Measurements from ENCODE around the gene AGBL1. TPM values are rescaled to one million over a fixed set of nuclear protein-coding genes. Genes with fewer than 3 reads are reported as not detected.

Gene AGBL1
- total and polyA plus RNA-seq, 9 donors = under 0.01 to 0.02 TPM; not detected in 7

GRCh38 chr15:86266896-86267484 is 187.3 kb downstream of the AGBL1 start:
- intact Hi-C loops (cut with DNase I) = no loop called here
- H3K27ac ChIP-seq = no peak overlapping the region
- 60 to 72% (median 68%) methylated on average over 6 of the region's 6 CpGs for WGBS, 3 donors

GRCh38 chr15:86267892-86268291 is 188.2 kb downstream of the AGBL1 start:
- Histone ChIP-seq H3K4me3 (no peak overlapping the region), H3K36me3 (no peaks in the 10 kb centered on the region), H3K9me3 (no peaks in the 10 kb centered on the region), H3K27me3 (no peaks in the 10 kb centered on the region), H3K27ac (no peak overlapping the region), H3K4me1 (ENCODE audit: insufficient read depth) (no peaks in the 10 kb centered on the region)
- intact Hi-C loops (cut with DNase I) = no loop called here
- TF ChIP-seq POLR2A (IDR thresholded peaks at IDR 0.05) (no peak), CTCF (IDR thresholded peaks at IDR 0.05) (no peak), EP300 (IDR thresholded peaks at IDR 0.05) (no peak)
- no peak for DNase-seq
- WGBS, 3 donors = 90 to 94% (median 91%) methylated on average over 4 of the region's 4 CpGs

More at GRCh38 chr15:86266896-86267484, 187.3 kb downstream of the AGBL1 start:
- H3K9me3 ChIP-seq = no peaks in the 10 kb centered on the region
- no peak overlapping the region for H3K4me3 ChIP-seq
- DNase-seq = no peak
- H3K36me3 ChIP-seq = no peaks in the 10 kb centered on the region
- H3K4me1 ChIP-seq (ENCODE audit: insufficient read depth) = no peaks in the 10 kb centered on the region
- TF ChIP-seq EP300 (IDR thresholded peaks at IDR 0.05) (no peak), POLR2A (IDR thresholded peaks at IDR 0.05) (no peak), CTCF (IDR thresholded peaks at IDR 0.05) (no peak)
- no peaks in the 10 kb centered on the region for H3K27me3 ChIP-seq

GRCh38 chr15:86268558-86268957 is 188.9 kb downstream of the AGBL1 start:
- Histone ChIP-seq H3K4me1 (ENCODE audit: insufficient read depth) (no peaks in the 10 kb centered on the region), H3K36me3 (no peaks in the 10 kb centered on the region), H3K4me3 (no peak overlapping the region), H3K9me3 (no peaks in the 10 kb centered on the region), H3K27ac (no peak overlapping the region), H3K27me3 (no peaks in the 10 kb centered on the region)
- TF ChIP-seq CTCF (IDR thresholded peaks at IDR 0.05) = no peak
- TF ChIP-seq EP300 (IDR thresholded peaks at IDR 0.05) = no peak
- TF ChIP-seq POLR2A (IDR thresholded peaks at IDR 0.05) = no peak
- DNase-seq = no peak
- intact Hi-C loops (cut with DNase I) = no loop called here
- WGBS, 3 donors = 75 to 91% (median 81%) methylated on average over 1 of the region's 1 CpG

GRCh38 chr15:86273309-86273708 is 193.6 kb downstream of the AGBL1 start:
- intact Hi-C loops (cut with DNase I) = no loop called here
- no peaks in the 10 kb centered on the region for H3K9me3 ChIP-seq
- no peak overlapping the region for H3K4me3 ChIP-seq
- no peaks in the 10 kb centered on the region for H3K36me3 ChIP-seq
- no peak overlapping the region for H3K27ac ChIP-seq
- WGBS, 3 donors = 59 to 71% (median 65%) methylated on average over 2 of the region's 2 CpGs
- H3K27me3 ChIP-seq = no peaks in the 10 kb centered on the region
- TF ChIP-seq POLR2A (IDR thresholded peaks at IDR 0.05) = no peak
- TF ChIP-seq EP300 (IDR thresholded peaks at IDR 0.05) = no peak
- TF ChIP-seq CTCF (IDR thresholded peaks at IDR 0.05) = no peak
- DNase-seq = no peak
- H3K4me1 ChIP-seq (ENCODE audit: insufficient read depth) = no peaks in the 10 kb centered on the region
